ENCODE measurements around the gene TNS1. TPM values are rescaled to one million over a fixed set of nuclear protein-coding genes. Genes with fewer than 3 reads are reported as not detected.

Gene TNS1
- total RNA-seq, 1 experiment from 2014 or later: 1.5 TPM

DNA sequence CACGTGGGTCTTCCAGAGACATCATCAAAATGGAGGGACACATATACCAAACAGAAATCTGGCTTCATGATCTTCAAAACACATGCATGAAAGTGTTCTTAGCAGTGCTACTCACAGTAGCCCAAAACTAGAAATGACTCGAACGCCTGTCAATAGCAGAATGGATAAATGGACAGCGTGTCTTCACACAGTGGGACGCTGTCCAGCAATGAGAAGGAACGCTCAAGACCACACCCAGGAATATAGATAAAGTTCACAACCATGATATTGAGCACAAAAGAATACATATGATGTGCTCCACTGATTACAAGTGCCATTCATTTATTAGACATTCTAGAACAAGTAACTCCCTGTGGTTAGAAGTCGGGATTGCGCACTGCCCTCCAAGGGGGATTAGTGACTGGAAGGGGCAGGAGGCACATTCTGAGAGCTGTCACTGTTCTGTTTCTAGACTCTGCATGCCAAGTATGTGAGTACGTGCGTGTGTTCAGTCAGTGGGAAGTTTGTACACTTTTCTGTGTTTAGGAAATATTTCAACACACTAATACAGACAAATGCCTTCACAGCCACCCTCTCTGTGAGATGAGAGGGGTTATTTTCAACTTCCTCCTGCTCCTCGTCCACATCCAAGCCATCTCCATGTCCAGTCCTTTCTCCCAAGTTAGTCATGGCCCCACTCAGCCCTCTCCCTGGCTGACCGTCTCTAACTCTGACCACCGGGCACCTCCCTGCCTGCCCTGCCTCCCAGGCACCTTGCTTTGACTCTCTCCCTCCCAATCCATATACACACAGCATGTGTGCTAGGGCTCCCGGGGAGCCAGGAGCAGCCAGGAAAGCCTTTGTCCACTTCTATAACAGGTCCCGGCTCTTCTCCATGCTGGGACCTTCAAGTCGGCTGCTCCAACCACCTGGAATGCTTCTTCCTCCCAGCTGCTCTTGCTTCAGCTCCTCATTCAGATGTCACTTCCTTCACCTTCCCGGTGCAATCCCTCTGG, 26.9 kb upstream of the TNS1 start:
- H3K27me3 ChIP-seq (ENCODE audit: low read length): peaks cover 3% of the 10 kb centered on the region; the same call in 1 of the 2 replicates
- H3F3A ChIP-seq (ENCODE audit: low read length, unreplicated experiment): no peaks in the 10 kb centered on the region
- TF ChIP-seq EZH2 (IDR thresholded peaks at IDR 0.05; ENCODE audit: low read length, unreplicated experiment) (no peak), EZH2phosphoT487 (IDR thresholded peaks at IDR 0.05; ENCODE audit: borderline replicate concordance, low read length) (no peak)
- TF ChIP-seq, protein P1, sequence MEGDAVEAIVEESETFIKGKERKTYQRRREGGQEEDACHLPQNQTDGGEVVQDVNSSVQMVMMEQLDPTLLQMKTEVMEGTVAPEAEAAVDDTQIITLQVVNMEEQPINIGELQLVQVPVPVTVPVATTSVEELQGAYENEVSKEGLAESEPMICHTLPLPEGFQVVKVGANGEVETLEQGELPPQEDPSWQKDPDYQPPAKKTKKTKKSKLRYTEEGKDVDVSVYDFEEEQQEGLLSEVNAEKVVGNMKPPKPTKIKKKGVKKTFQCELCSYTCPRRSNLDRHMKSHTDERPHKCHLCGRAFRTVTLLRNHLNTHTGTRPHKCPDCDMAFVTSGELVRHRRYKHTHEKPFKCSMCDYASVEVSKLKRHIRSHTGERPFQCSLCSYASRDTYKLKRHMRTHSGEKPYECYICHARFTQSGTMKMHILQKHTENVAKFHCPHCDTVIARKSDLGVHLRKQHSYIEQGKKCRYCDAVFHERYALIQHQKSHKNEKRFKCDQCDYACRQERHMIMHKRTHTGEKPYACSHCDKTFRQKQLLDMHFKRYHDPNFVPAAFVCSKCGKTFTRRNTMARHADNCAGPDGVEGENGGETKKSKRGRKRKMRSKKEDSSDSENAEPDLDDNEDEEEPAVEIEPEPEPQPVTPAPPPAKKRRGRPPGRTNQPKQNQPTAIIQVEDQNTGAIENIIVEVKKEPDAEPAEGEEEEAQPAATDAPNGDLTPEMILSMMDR (conservative IDR thresholded peaks at IDR 0.05; ENCODE audit: low read depth, low read length): no peak
- no peak overlapping the region for H2AFZ ChIP-seq (ENCODE audit: low read length)
- H3K36me3 ChIP-seq (ENCODE audit: low read depth, low read length): no peaks in the 10 kb centered on the region
- POLR2A ChIA-PET (ENCODE audit: unreplicated experiment): no interaction called here
- no TSS peak for BruUV-seq (replicated peaks)
- CTCF ChIA-PET: no interaction called here
- H4K20me1 ChIP-seq (ENCODE audit: low read length): no peaks in the 10 kb centered on the region
- no peaks in the 10 kb centered on the region for H3K9me3 ChIP-seq (ENCODE audit: low read length)
- no peak overlapping the region for H3K27ac ChIP-seq (ENCODE audit: low read length)
- H3K9ac ChIP-seq (ENCODE audit: low read length): no peak overlapping the region
- H3K4me3 ChIP-seq (ENCODE audit: low read length): no peak overlapping the region
- no peaks in the 10 kb centered on the region for H3K4me1 ChIP-seq (ENCODE audit: insufficient read depth, low read length)
- ATAC-seq: no peak
- no peak overlapping the region for H3K4me2 ChIP-seq (ENCODE audit: low read length)
- H3K79me2 ChIP-seq (ENCODE audit: low read length): no peaks in the 10 kb centered on the region
- H3K9me2 ChIP-seq (replicated peaks; ENCODE audit: low read length): no peaks in the 10 kb centered on the region
- DNase-seq: no peak
- intact Hi-C loops (cut with micrococcal nuclease): no loop called here

DNA sequence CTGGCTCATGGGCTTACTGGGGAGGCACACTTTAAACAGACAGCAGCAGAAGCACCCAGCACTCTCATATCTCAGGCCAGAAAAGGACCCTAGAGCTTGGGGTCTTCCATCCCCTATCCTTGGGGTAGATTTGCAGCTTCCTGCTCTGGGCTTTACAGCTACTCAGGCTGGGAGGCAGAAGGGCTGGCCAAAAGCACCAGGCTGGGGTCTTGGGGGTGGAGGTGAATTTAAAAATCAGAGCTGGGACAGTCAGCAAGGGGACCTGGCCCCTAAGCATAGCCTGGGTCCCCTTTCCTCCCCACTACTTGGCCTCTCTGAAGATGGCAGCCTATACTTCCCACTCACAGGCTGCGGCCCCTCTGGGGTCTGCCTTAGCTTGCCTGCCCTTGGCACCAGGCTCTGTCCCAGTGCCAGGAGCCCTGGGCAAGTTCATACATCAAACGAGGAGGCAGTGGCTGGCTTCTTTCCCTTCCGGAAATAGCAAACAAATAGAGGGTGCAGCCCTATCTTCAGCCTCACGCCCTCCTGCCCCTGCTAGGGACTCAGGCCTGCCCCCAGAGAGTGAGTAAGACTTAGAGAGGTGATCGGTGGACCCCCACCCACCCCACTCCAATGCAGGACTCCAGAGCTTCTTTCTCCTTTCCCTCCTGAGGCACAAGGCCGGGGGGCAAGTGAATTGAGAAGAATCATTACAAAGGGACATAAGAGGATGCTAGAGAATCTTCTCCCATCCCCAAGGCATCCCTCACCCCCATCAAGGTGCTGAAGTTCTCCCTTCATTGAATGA, 26.0 kb upstream of the TNS1 start:
- no peak overlapping the region for H3K9ac ChIP-seq (ENCODE audit: low read length)
- CTCF ChIA-PET: no interaction called here
- H2AFZ ChIP-seq (ENCODE audit: low read length): no peak overlapping the region
- BruUV-seq (replicated peaks): no TSS peak
- no peak overlapping the region for H3K4me3 ChIP-seq (ENCODE audit: low read length)
- H3K27me3 ChIP-seq (ENCODE audit: low read length): peaks cover 3% of the 10 kb centered on the region; the same call in 1 of the 2 replicates
- H3K9me3 ChIP-seq (ENCODE audit: low read length): no peaks in the 10 kb centered on the region
- no peaks in the 10 kb centered on the region for H3K79me2 ChIP-seq (ENCODE audit: low read length)
- H3K9me2 ChIP-seq (replicated peaks; ENCODE audit: low read length): no peaks in the 10 kb centered on the region
- no peak overlapping the region for H3K27ac ChIP-seq (ENCODE audit: low read length)
- DNase-seq (no peak), ATAC-seq (no peak)
- no peaks in the 10 kb centered on the region for H4K20me1 ChIP-seq (ENCODE audit: low read length)
- H3K4me2 ChIP-seq (ENCODE audit: low read length): no peak overlapping the region
- no peaks in the 10 kb centered on the region for H3F3A ChIP-seq (ENCODE audit: low read length, unreplicated experiment)
- TF ChIP-seq EZH2 (IDR thresholded peaks at IDR 0.05; ENCODE audit: low read length, unreplicated experiment): no peak
- no peak for TF ChIP-seq EZH2phosphoT487 (IDR thresholded peaks at IDR 0.05; ENCODE audit: borderline replicate concordance, low read length)
- TF ChIP-seq, protein P1 (conservative IDR thresholded peaks at IDR 0.05; ENCODE audit: low read depth, low read length): no peak
- POLR2A ChIA-PET (ENCODE audit: unreplicated experiment): no interaction called here
- intact Hi-C loops (cut with micrococcal nuclease): no loop called here
- no peaks in the 10 kb centered on the region for H3K4me1 ChIP-seq (ENCODE audit: insufficient read depth, low read length)
- no peaks in the 10 kb centered on the region for H3K36me3 ChIP-seq (ENCODE audit: low read depth, low read length)
